SK-N-MC (cell line): Measurements from ENCODE around the gene SMAD9.

Source experiments
- FOXP2 ChIP-seq: optimal IDR thresholded peaks from 2 replicates; pipeline ENCODE3; 2011; ENCODE audit warnings: mild to moderate bottlenecking, moderate library complexity; ENCODE audit not compliant: insufficient read depth; ENCODE audit errors: extremely low read length, control extremely low read depth
- POLR2AphosphoS5 ChIP-seq: IDR thresholded peaks from 2 replicates; pipeline ENCODE4 v1.6.1; 2012; ENCODE audit warnings: mild to moderate bottlenecking, low read depth, low read length, borderline replicate concordance

DNA sequence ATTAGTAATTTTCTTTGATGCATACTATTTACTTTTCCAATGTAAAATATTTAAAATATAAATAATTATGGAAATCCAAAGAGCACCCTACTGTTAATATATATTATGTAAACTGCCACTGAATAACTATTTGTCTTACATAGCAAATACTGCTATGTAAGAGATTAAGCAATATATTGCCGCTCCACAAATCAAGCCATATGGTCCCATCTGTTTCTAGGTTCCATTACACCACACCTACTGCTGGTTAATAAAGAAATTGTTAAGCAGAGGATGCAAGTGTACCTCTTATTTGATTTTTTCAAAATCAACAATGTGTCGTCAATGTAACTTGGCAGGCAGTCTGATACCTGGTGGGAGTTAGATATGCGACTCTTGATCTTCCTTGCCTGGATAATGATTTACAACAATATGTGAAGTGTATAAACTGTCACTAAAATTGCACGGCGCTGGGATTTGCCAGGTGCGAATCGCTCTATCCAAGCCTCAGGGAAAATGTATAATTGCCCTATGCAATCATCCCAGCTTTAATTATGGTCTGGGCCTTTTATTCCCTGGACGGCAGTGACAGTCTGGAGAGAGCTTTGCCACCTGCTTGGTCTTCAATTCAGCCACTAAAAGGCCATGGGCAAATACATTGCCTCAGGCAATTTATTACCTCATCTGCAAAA lies 16.0 kb downstream of the SMAD9 start:
- TF ChIP-seq FOXP2 (no peak), POLR2AphosphoS5 (no peak)
